ENCODE measurements around the gene WDR38. TPM values are rescaled to one million over a fixed set of nuclear protein-coding genes. Genes with fewer than 3 reads are reported as not detected.
A peak's percentile ranks its signal among the peaks of the same experiment; 100 is the strongest.

The WDR38 gene
- total RNA-seq, 1 donor from 2014 or later = not detected

- peak; percentile 13 for DNase-seq
- no peak for ATAC-seq (ENCODE audit: poor library complexity)
- intact Hi-C loops (cut with DNase I) = no loop called here
Observed at GRCh38 chr9:124875501-124875900, 22.2 kb downstream of the WDR38 start.

- DNase-seq (peak; percentile 22), ATAC-seq (ENCODE audit: poor library complexity) (no peak)
- intact Hi-C loops (cut with DNase I) = no loop called here
Observed at GRCh38 chr9:124877021-124877782, 23.9 kb downstream of the WDR38 start.

- DNase-seq (no peak), ATAC-seq (ENCODE audit: poor library complexity) (no peak)
- intact Hi-C loops (cut with DNase I) = no loop called here
Observed at GRCh38 chr9:124878021-124878420, 24.8 kb downstream of the WDR38 start.

GRCh38 chr9:124878518-124878917 lies 25.3 kb downstream of the WDR38 start:
- DNase-seq (peak; percentile 22), ATAC-seq (ENCODE audit: poor library complexity) (no peak)
- intact Hi-C loops (cut with DNase I) = no loop called here

GRCh38 chr9:124879226-124879625 lies 26.0 kb downstream of the WDR38 start:
- DNase-seq (peak; percentile 17), ATAC-seq (ENCODE audit: poor library complexity) (no peak)
- intact Hi-C loops (cut with DNase I) = no loop called here

GRCh38 chr9:124880501-124880900 lies 27.2 kb downstream of the WDR38 start:
- no peak for DNase-seq
- intact Hi-C loops (cut with DNase I) = no loop called here
- no peak for ATAC-seq (ENCODE audit: poor library complexity)

GRCh38 chr9:124881138-124881743 lies 28.0 kb downstream of the WDR38 start:
- DNase-seq = no peak
- intact Hi-C loops (cut with DNase I) = no loop called here
- no peak for ATAC-seq (ENCODE audit: poor library complexity)

GRCh38 chr9:124882231-124882630 lies 29.0 kb downstream of the WDR38 start:
- DNase-seq = no peak
- no peak for ATAC-seq (ENCODE audit: poor library complexity)
- intact Hi-C loops (cut with DNase I) = no loop called here

GRCh38 chr9:124884376-124884775 lies 31.1 kb downstream of the WDR38 start:
- DNase-seq (no peak), ATAC-seq (ENCODE audit: poor library complexity) (no peak)
- intact Hi-C loops (cut with DNase I) = no loop called here

GRCh38 chr9:124885551-124885950 lies 32.3 kb downstream of the WDR38 start:
- DNase-seq = no peak
- intact Hi-C loops (cut with DNase I) = no loop called here
- no peak for ATAC-seq (ENCODE audit: poor library complexity)

- DNase-seq (no peak), ATAC-seq (ENCODE audit: poor library complexity) (no peak)
- intact Hi-C loops (cut with DNase I) = no loop called here
Observed at GRCh38 chr9:124886461-124886860, 33.2 kb downstream of the WDR38 start.

- no peak for DNase-seq
- no peak for ATAC-seq (ENCODE audit: poor library complexity)
- intact Hi-C loops (cut with DNase I) = no loop called here
Observed at GRCh38 chr9:124886866-124887492, 33.7 kb downstream of the WDR38 start.

- DNase-seq = no peak
- ATAC-seq (ENCODE audit: poor library complexity) = no peak
- intact Hi-C loops (cut with DNase I) = no loop called here
Observed at GRCh38 chr9:124887832-124888231, 34.6 kb downstream of the WDR38 start.

GRCh38 chr9:124889006-124889405 lies 35.7 kb downstream of the WDR38 start:
- no peak for DNase-seq
- intact Hi-C loops (cut with DNase I) = no loop called here
- ATAC-seq (ENCODE audit: poor library complexity) = no peak

- ATAC-seq (ENCODE audit: poor library complexity) (no peak), DNase-seq (no peak)
- intact Hi-C loops (cut with DNase I) = no loop called here
Observed at GRCh38 chr9:124890179-124890578, 36.9 kb downstream of the WDR38 start.

GRCh38 chr9:124894035-124894740 lies 40.9 kb downstream of the WDR38 start:
- no peak for DNase-seq
- ATAC-seq (ENCODE audit: poor library complexity) = no peak
- intact Hi-C loops (cut with DNase I) = no loop called here

- intact Hi-C loops (cut with DNase I) = no loop called here
- ATAC-seq (ENCODE audit: poor library complexity) (peak; percentile 36), DNase-seq (no peak)
Observed at GRCh38 chr9:124894741-124895170, 41.5 kb downstream of the WDR38 start.

GRCh38 chr9:124897570-124898460 lies 44.6 kb downstream of the WDR38 start:
- intact Hi-C loops (cut with DNase I) = no loop called here
- no peak for DNase-seq

More at GRCh38 chr9:124897570-124898460, 44.6 kb downstream of the WDR38 start:
- no peak for ATAC-seq (ENCODE audit: poor library complexity)
